GM19193 (cell line): Measurements from ENCODE around the gene SH3RF1.

Source experiments
- POLR2A ChIP-seq: IDR thresholded peaks from 4 replicates; pipeline ENCODE4 v1.6.1; 2011; ENCODE audit not compliant: insufficient read depth, insufficient read length; ENCODE audit errors: extremely low read depth

The SH3RF1 gene

GRCh38 chr4:169202145-169202699, 68.5 kb downstream of the SH3RF1 start:
- no peak for TF ChIP-seq POLR2A

GRCh38 chr4:169201222-169202144, 69.3 kb downstream of the SH3RF1 start:
- no peak for TF ChIP-seq POLR2A

- no peak for TF ChIP-seq POLR2A
Observed at GRCh38 chr4:169200361-169201030, 70.3 kb downstream of the SH3RF1 start.

GRCh38 chr4:169199184-169199583, 71.6 kb downstream of the SH3RF1 start:
- no peak for TF ChIP-seq POLR2A

GRCh38 chr4:169198167-169198566, 72.6 kb downstream of the SH3RF1 start:
- no peak for TF ChIP-seq POLR2A

- no peak for TF ChIP-seq POLR2A
Observed at GRCh38 chr4:169195032-169195431, 75.7 kb downstream of the SH3RF1 start.

- TF ChIP-seq POLR2A, result no peak
Observed at GRCh38 chr4:169189372-169189771, 81.4 kb downstream of the SH3RF1 start.

- no peak for TF ChIP-seq POLR2A
Observed at GRCh38 chr4:169188204-169188603, 82.6 kb downstream of the SH3RF1 start.

GRCh38 chr4:169185133-169185956, 85.4 kb downstream of the SH3RF1 start:
- no peak for TF ChIP-seq POLR2A

GRCh38 chr4:169184686-169185085, 86.1 kb downstream of the SH3RF1 start:
- TF ChIP-seq POLR2A, result no peak

- no peak for TF ChIP-seq POLR2A
Observed at GRCh38 chr4:169184236-169184635, 86.5 kb downstream of the SH3RF1 start.

- no peak for TF ChIP-seq POLR2A
Observed at GRCh38 chr4:169183581-169183980, 87.2 kb downstream of the SH3RF1 start.

- no peak for TF ChIP-seq POLR2A
Observed at GRCh38 chr4:169179609-169180521, 90.9 kb downstream of the SH3RF1 start.

- no peak for TF ChIP-seq POLR2A
Observed at GRCh38 chr4:169175476-169175875, 95.3 kb downstream of the SH3RF1 start.
